Measurements from ENCODE around the gene LRAT. TPM values are rescaled to one million over a fixed set of nuclear protein-coding genes. Genes with fewer than 3 reads are reported as not detected.

LRAT gene
- polyA plus RNA-seq, 3 donors = not detected

- H3K79me2 ChIP-seq (ENCODE audit: insufficient read depth, low read length) = no peaks in the 10 kb centered on the region
- TF ChIP-seq CTCF (IDR thresholded peaks at IDR 0.05) = no peak
- H3K36me3 Mint-ChIP-seq = peaks cover 0 to 2% of the 10 kb centered on the region in 2 donors
- no peak overlapping the region for H3K4me2 ChIP-seq (replicated peaks; ENCODE audit: extremely low read depth, low read length, poor library complexity, severe bottlenecking)
- H3K4me3 ChIP-seq (replicated peaks in 1 of 3; ENCODE audit: low read depth in 2 of 3, low read length in 3 of 3) = no peak overlapping the region
- no peak overlapping the region for H3K27ac ChIP-seq (ENCODE audit: low read depth in 1 of 2, low read length in 2 of 2)
- H3K9me3 Mint-ChIP-seq = peaks cover 0 to 25% (median 13%) of the 10 kb centered on the region in 7 donors
- H3K27me3 ChIP-seq (ENCODE audit: control insufficient read depth in 2 of 2, insufficient read depth in 2 of 2, low read length in 2 of 2) = peaks cover 49 to 65% of the 10 kb centered on the region in 2 donors
- no peak overlapping the region for H3K9ac ChIP-seq (ENCODE audit: insufficient read depth, low read length, poor library complexity, severe bottlenecking)
- 94% methylated on average over 16 of the region's 24 CpGs for WGBS (ENCODE audit: insufficient coverage)
- H4K20me1 ChIP-seq (ENCODE audit: insufficient read depth, low read length) = no peaks in the 10 kb centered on the region
- H3K4me3 Mint-ChIP-seq = peak overlapping the region in 1 of 2 donors; percentile 36
- H3K9me3 ChIP-seq (replicated peaks in 1 of 2; ENCODE audit: control insufficient read depth in 1 of 2, insufficient read depth in 1 of 2, low read length in 2 of 2) = peaks cover 0 to 11% of the 10 kb centered on the region in 2 donors
- H3K27ac Mint-ChIP-seq = no peak overlapping the region
- H3K4me1 ChIP-seq (ENCODE audit: control insufficient read depth in 1 of 2, insufficient read depth in 2 of 2, low read length in 2 of 2) = peaks cover 13 to 21% of the 10 kb centered on the region in 2 donors
- intact Hi-C loops (cut with micrococcal nuclease) = no loop called here
- no peak for DNase-seq
- H3K36me3 ChIP-seq (replicated peaks in 1 of 2; ENCODE audit: control insufficient read depth in 1 of 2, insufficient read depth in 2 of 2, low read length in 2 of 2) = no peaks in the 10 kb centered on the region
- H3K27me3 Mint-ChIP-seq (ENCODE audit: low read depth in 3 of 3) = peaks cover 46 to 59% (median 58%) of the 10 kb centered on the region in 3 donors
- H3K4me1 Mint-ChIP-seq = peaks cover 19% of the 10 kb centered on the region
- no peak overlapping the region for H2AFZ ChIP-seq (ENCODE audit: insufficient read depth, low read depth, low read length, poor library complexity, severe bottlenecking)
Measured at GRCh38 chr4:154740462-154740861, 3.3 kb upstream of the LRAT start.

GRCh38 chr4:154741131-154741665 lies 2.6 kb upstream of the LRAT start:
- Mint-ChIP-seq H3K27ac (no peak overlapping the region), H3K4me3 (peak overlapping the region in 1 of 2 donors; percentile 36), H3K36me3 (peaks cover 0 to 2% of the 10 kb centered on the region in 2 donors), H3K4me1 (peaks cover 19% of the 10 kb centered on the region), H3K27me3 (ENCODE audit: low read depth in 3 of 3) (peaks cover 48 to 65% (median 63%) of the 10 kb centered on the region in 3 donors), H3K9me3 (peaks cover 0 to 25% (median 13%) of the 10 kb centered on the region in 7 donors)
- H3K36me3 ChIP-seq (replicated peaks in 1 of 2; ENCODE audit: control insufficient read depth in 1 of 2, insufficient read depth in 2 of 2, low read length in 2 of 2) = no peaks in the 10 kb centered on the region
- no peak overlapping the region for H3K27ac ChIP-seq (ENCODE audit: low read depth in 1 of 2, low read length in 2 of 2)
- peaks cover 55 to 70% of the 10 kb centered on the region in 2 donors for H3K27me3 ChIP-seq (ENCODE audit: control insufficient read depth in 2 of 2, insufficient read depth in 2 of 2, low read length in 2 of 2)
- no peak overlapping the region for H3K9ac ChIP-seq (ENCODE audit: insufficient read depth, low read length, poor library complexity, severe bottlenecking)
- H3K79me2 ChIP-seq (ENCODE audit: insufficient read depth, low read length) = no peaks in the 10 kb centered on the region
- intact Hi-C loops (cut with micrococcal nuclease) = no loop called here
- no peak for DNase-seq
- H3K4me3 ChIP-seq (replicated peaks in 1 of 3; ENCODE audit: low read depth in 2 of 3, low read length in 3 of 3) = no peak overlapping the region
- no peaks in the 10 kb centered on the region for H4K20me1 ChIP-seq (ENCODE audit: insufficient read depth, low read length)
- no peak overlapping the region for H2AFZ ChIP-seq (ENCODE audit: insufficient read depth, low read depth, low read length, poor library complexity, severe bottlenecking)
- peaks cover 13 to 21% of the 10 kb centered on the region in 2 donors for H3K4me1 ChIP-seq (ENCODE audit: control insufficient read depth in 1 of 2, insufficient read depth in 2 of 2, low read length in 2 of 2)
- 6% methylated on average over 13 of the region's 20 CpGs for WGBS (ENCODE audit: insufficient coverage)
- TF ChIP-seq CTCF (IDR thresholded peaks at IDR 0.05) = no peak
- peaks cover 0 to 11% of the 10 kb centered on the region in 2 donors for H3K9me3 ChIP-seq (replicated peaks in 1 of 2; ENCODE audit: control insufficient read depth in 1 of 2, insufficient read depth in 1 of 2, low read length in 2 of 2)
- H3K4me2 ChIP-seq (replicated peaks; ENCODE audit: extremely low read depth, low read length, poor library complexity, severe bottlenecking) = no peak overlapping the region

Measured in CD14-positive monocyte (primary cell).